K562 (cell line): ENCODE measurements around the gene GABBR1. TPM values are rescaled to one million over a fixed set of nuclear protein-coding genes. Genes with fewer than 3 reads are reported as not detected.

Experiments
- BRCA1 ChIP-seq, 2 experiments: fragments of 450-650 bp in 1 of 2; sonication (generic) in 1 of 2; formaldehyde crosslinking in 1 of 2; IDR thresholded peaks; 2 replicates each; pipeline versions ENCODE4 v1.5.0 to v1.6.1; 2017 to 2020; ENCODE audit warnings: mild to moderate bottlenecking in 1 of 2, missing genetic modification reagents in 1 of 2
- GTF2B ChIP-seq: IDR thresholded peaks from 2 replicates; pipeline ENCODE4 v1.6.1; 2011; ENCODE audit not compliant: insufficient read length; ENCODE audit errors: extremely low read depth
- HCFC1 ChIP-seq: IDR thresholded peaks from 2 replicates; pipeline ENCODE4 v1.6.1; 2012; ENCODE audit warnings: low read depth, low read length, improper control_type of control experiment
- HNRNPH1 ChIP-seq: fragments of 200-400 bp; formaldehyde crosslinking; optimal IDR thresholded peaks from 2 replicates; pipeline ENCODE3; 2017; ENCODE audit warnings: low read depth, mild to moderate bottlenecking, low read length, moderate library complexity
- KLF10 ChIP-seq: fragments of 250-450 bp; sonication (Bioruptor Pico); IDR thresholded peaks from 2 replicates; pipeline ENCODE4 v1.6.1; 2021; ENCODE audit warnings: matching md5 sums
- MCM2 ChIP-seq: fragments of 450-650 bp; IDR thresholded peaks from 2 replicates; pipeline ENCODE4 v1.6.1; 2017; ENCODE audit warnings: low read depth, mild to moderate bottlenecking
- NCOA2 ChIP-seq, 2 experiments: fragments of 450-650 bp; IDR thresholded peaks; 2 replicates each; pipeline ENCODE4 v1.6.1; 2018; ENCODE audit warnings: mild to moderate bottlenecking in 2 of 2, moderate library complexity in 1 of 2; ENCODE audit not compliant: partially characterized antibody in 2 of 2
- PHF21A ChIP-seq: fragments of 450-650 bp; IDR thresholded peaks from 2 replicates; pipeline ENCODE4 v1.6.1; 2017; ENCODE audit warnings: low read depth, borderline replicate concordance
- PML ChIP-seq: IDR thresholded peaks from 2 replicates; pipeline ENCODE4 v1.6.1; 2012; ENCODE audit warnings: low read length, inconsistent platforms
- RBBP5 ChIP-seq: fragments of 200-600 bp; sonication (generic); IDR thresholded peaks from 2 replicates; pipeline ENCODE4 v1.6.1; 2012; ENCODE audit warnings: borderline replicate concordance, mild to moderate bottlenecking, low read length, control low read depth, inconsistent platforms; ENCODE audit not compliant: insufficient read depth, poor library complexity, severe bottlenecking
- SMAD1 ChIP-seq: fragments of 150-350 bp; IDR thresholded peaks from 2 replicates; pipeline ENCODE4 v1.6.1; 2014; ENCODE audit warnings: low read length, low read depth; ENCODE audit not compliant: partially characterized antibody
- SMARCA4 ChIP-seq: fragments of 450-650 bp; IDR thresholded peaks from 2 replicates; pipeline ENCODE4 v1.6.1; 2016
- SPI1 ChIP-seq: IDR thresholded peaks from 2 replicates; pipeline ENCODE4 v1.6.1; 2011; ENCODE audit warnings: low read depth, low read length, control low read depth, borderline replicate concordance
- TOE1 ChIP-seq, 2 experiments: fragments of 450-650 bp in 1 of 2; sonication (generic) in 1 of 2; formaldehyde crosslinking in 1 of 2; IDR thresholded peaks; 2 replicates each; pipeline versions ENCODE4 v1.7.1 to v1.8.0; 2016 to 2022; ENCODE audit warnings: borderline replicate concordance in 2 of 2, mild to moderate bottlenecking in 2 of 2, antibody characterized with exemption in 1 of 2, inconsistent platforms in 1 of 2, low read depth in 1 of 2, missing genetic modification reagents in 1 of 2, moderate library complexity in 1 of 2
- ZNF134 ChIP-seq: fragments of 250-450 bp; sonication (Bioruptor Pico); conservative IDR thresholded peaks from 2 replicates; pipeline ENCODE4 v1.4.0; 2020
- ZNF263 ChIP-seq: sonication (generic); formaldehyde crosslinking; IDR thresholded peaks from 2 replicates; pipeline ENCODE4 v1.8.0; 2022; ENCODE audit warnings: mild to moderate bottlenecking, missing genetic modification reagents, borderline replicate concordance
- ZNF655 ChIP-seq: fragments of 250-450 bp; sonication (Bioruptor Pico); IDR thresholded peaks from 2 replicates; pipeline ENCODE4 v1.5.0; 2021
- ZNF695 ChIP-seq: fragments of 450-650 bp; formaldehyde crosslinking; IDR thresholded peaks from 2 replicates; pipeline ENCODE4 v1.4.0; 2020; ENCODE audit warnings: mild to moderate bottlenecking, moderate library complexity
- ZNF707 ChIP-seq: fragments of 250-450 bp; sonication (Bioruptor Pico); conservative IDR thresholded peaks from 2 replicates; pipeline ENCODE4 v1.8.0; 2022; ENCODE audit warnings: inconsistent platforms, mild to moderate bottlenecking, moderate library complexity
- polyA plus RNA-seq, 8 experiments: library from polyadenylated mRNA; depleted of rRNA in 4 of 8; stranded (reverse) in 5 of 8; unstranded in 3 of 8; fragments of >200 nt; fragmentation: Nextera tagmentation in 2 of 8; fragmentation: Illumina TruSeq in 1 of 8; extraction: Ambion mirVana in 2 of 8; extraction: Trizol in 1 of 8; gene quantifications; 2 replicates each; pipeline versions ENCODE4 v1.2.1 to v1.2.3, GENCODE V29; 2011 to 2014; ENCODE audit warnings: inconsistent platforms in 1 of 8, missing spikeins in 1 of 8
- total RNA-seq, 7 experiments: library from RNA; depleted of rRNA in 6 of 7; stranded (reverse); fragments of >200 nt in 6 of 7; fragmentation: Illumina TruSeq in 2 of 7; extraction: Trizol in 2 of 7; gene quantifications; 2 replicates each; pipeline versions ENCODE4 v1.2.1 to v1.2.3, GENCODE V29; 2011 to 2021; ENCODE audit warnings: low replicate concordance in 1 of 7
- TF ChIP-seq, protein P1 (sequence below): sonication (generic); formaldehyde crosslinking; IDR thresholded peaks from 2 replicates; pipeline ENCODE4 v1.8.0; 2022; ENCODE audit warnings: missing genetic modification reagents, mild to moderate bottlenecking, borderline replicate concordance
- TF ChIP-seq, protein P2 (sequence below): sonication (generic); formaldehyde crosslinking; IDR thresholded peaks from 2 replicates; pipeline ENCODE4 v1.4.0; 2020; ENCODE audit warnings: mild to moderate bottlenecking, missing genetic modification reagents

GABBR1 gene
- total and polyA plus RNA-seq, 9 of the 15 experiments (the other 6 are each of a cell fraction or from before 2014, with no cell fraction given) = 2.2 to 48.3 (median 20.8) TPM

GRCh38 chr6:29631209-29631810 lies 1.7 kb downstream of the GABBR1 start (continued):
- TF ChIP-seq, protein P1, sequence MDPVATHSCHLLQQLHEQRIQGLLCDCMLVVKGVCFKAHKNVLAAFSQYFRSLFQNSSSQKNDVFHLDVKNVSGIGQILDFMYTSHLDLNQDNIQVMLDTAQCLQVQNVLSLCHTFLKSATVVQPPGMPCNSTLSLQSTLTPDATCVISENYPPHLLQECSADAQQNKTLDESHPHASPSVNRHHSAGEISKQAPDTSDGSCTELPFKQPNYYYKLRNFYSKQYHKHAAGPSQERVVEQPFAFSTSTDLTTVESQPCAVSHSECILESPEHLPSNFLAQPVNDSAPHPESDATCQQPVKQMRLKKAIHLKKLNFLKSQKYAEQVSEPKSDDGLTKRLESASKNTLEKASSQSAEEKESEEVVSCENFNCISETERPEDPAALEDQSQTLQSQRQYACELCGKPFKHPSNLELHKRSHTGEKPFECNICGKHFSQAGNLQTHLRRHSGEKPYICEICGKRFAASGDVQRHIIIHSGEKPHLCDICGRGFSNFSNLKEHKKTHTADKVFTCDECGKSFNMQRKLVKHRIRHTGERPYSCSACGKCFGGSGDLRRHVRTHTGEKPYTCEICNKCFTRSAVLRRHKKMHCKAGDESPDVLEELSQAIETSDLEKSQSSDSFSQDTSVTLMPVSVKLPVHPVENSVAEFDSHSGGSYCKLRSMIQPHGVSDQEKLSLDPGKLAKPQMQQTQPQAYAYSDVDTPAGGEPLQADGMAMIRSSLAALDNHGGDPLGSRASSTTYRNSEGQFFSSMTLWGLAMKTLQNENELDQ (CRISPR knock-in tag) = no peak
- TF ChIP-seq ZNF695 (no peak), TOE1 (IDR thresholded peaks at IDR 0.05; ENCODE audit: borderline replicate concordance) (no peak), TOE1 (CRISPR knock-in tag; IDR thresholded peaks at IDR 0.05; ENCODE audit: borderline replicate concordance, low read depth) (no peak), SPI1 (0 out of 2 replicates have a peak, but pooled peaks have one; percentile 7), BRCA1 (IDR thresholded peaks at IDR 0.05) (no peak), BRCA1 (CRISPR knock-in tag; IDR thresholded peaks at IDR 0.05) (no peak), ZNF707 (CRISPR knock-in tag) (no peak), ZNF263 (CRISPR knock-in tag) (peak; percentile 89), SMAD1 (no peak), HCFC1 (no peak), PML (no peak; the same call in 1 of the 2 replicates), RBBP5 (no peak), ZNF655 (CRISPR knock-in tag) (no peak), ZNF134 (CRISPR knock-in tag) (no peak), PHF21A (no peak), NCOA2 (IDR thresholded peaks at IDR 0.05; ENCODE audit: partially characterized antibody in 2 of 2) (no peak), HNRNPH1 (no peak), SMARCA4 (peak; percentile 25; the same call in 1 of the 2 replicates), KLF10 (CRISPR knock-in tag) (no peak), GTF2B (no peak), MCM2 (no peak)
- TF ChIP-seq, protein P2, sequence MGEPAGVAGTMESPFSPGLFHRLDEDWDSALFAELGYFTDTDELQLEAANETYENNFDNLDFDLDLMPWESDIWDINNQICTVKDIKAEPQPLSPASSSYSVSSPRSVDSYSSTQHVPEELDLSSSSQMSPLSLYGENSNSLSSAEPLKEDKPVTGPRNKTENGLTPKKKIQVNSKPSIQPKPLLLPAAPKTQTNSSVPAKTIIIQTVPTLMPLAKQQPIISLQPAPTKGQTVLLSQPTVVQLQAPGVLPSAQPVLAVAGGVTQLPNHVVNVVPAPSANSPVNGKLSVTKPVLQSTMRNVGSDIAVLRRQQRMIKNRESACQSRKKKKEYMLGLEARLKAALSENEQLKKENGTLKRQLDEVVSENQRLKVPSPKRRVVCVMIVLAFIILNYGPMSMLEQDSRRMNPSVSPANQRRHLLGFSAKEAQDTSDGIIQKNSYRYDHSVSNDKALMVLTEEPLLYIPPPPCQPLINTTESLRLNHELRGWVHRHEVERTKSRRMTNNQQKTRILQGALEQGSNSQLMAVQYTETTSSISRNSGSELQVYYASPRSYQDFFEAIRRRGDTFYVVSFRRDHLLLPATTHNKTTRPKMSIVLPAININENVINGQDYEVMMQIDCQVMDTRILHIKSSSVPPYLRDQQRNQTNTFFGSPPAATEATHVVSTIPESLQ = no peak
